ENCODE measurements around the gene TBXT. TPM values are rescaled to one million over a fixed set of nuclear protein-coding genes. Genes with fewer than 3 reads are reported as not detected.

The TBXT gene
- total and polyA plus RNA-seq, 2 of the 13 experiments (the other 11 are each of a cell fraction or from before 2014, with no cell fraction given) = not detected

DNA sequence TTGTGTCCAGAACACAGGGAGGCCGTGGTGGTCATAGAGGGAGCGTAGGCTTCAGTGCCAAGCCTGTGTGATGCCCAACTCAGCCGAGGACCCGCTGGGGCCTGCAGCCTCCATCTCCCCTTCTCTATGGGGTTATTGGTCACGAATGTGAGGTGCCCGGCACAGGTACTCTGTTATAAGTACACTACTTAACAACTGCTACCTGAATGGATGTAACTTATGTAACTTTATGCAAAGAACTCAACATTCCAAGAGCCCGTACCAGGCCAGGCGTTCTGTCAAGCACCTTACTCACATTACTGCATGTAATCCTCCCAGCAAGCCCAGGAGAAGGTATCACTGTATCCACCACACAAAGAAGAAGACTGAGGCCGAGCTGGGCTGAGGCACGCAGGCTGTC lies 24.5 kb upstream of the TBXT start:
- 36% methylated on average over 10 of the region's 10 CpGs for WGBS (ENCODE audit: low lambda C conversion rate)
- ATAC-seq (peak; percentile 30; the same call in 2 of the 3 replicates), FAIRE-seq (no peak), DNase-seq (ENCODE audit: low spot score) (no peak)
- H3K27me3 ChIP-seq (ENCODE audit: control insufficient read depth in 1 of 2, insufficient read depth in 2 of 2, low read length in 2 of 2) = peaks cover 0 to 38% of the 10 kb centered on the region in 2 experiments; a peak in 3 of 5 replicates
- intact Hi-C loops (cut with micrococcal nuclease; ENCODE audit: unreplicated experiment) (no loop called here), in situ Hi-C loops (cut with HindIII; ENCODE audit: extremely low pct_ligation_motif_present, low pct_unique_long_range_greater_than_20kb) (no loop called here)
- no peaks in the 10 kb centered on the region for H4K20me1 ChIP-seq (ENCODE audit: insufficient read depth, low read length)
- H3K4me1 ChIP-seq (ENCODE audit: insufficient read depth, low read length) = no peaks in the 10 kb centered on the region
- ChIA-PET POLR2A (no interaction called here), CTCF (ENCODE audit: low intra/inter-chr PET ratio, low total read pairs) (no interaction called here)
- BruUV-seq (replicated peaks) = no TSS peak
- H3K9me3 ChIP-seq (ENCODE audit: low read length) = no peaks in the 10 kb centered on the region
- H3K4me3 ChIP-seq (replicated peaks in 1 of 3; ENCODE audit: insufficient read depth in 1 of 3, low read depth in 2 of 3, low read length in 3 of 3) = no peak overlapping the region
- no peak overlapping the region for H3K4me2 ChIP-seq (ENCODE audit: low read depth, low read length)
- no peak overlapping the region for H3K27ac ChIP-seq (ENCODE audit: extremely low read length, insufficient read depth, low read length)
- H3K36me3 ChIP-seq (replicated peaks in 1 of 2; ENCODE audit: control insufficient read depth in 1 of 2, insufficient read depth in 2 of 2, low read length in 2 of 2) = no peaks in the 10 kb centered on the region
- no peaks in the 10 kb centered on the region for H3K79me2 ChIP-seq (ENCODE audit: insufficient read depth, low read length)
- H3K9ac ChIP-seq (ENCODE audit: insufficient read depth, low read depth, low read length) = no peak overlapping the region
- no peak overlapping the region for H2AFZ ChIP-seq (ENCODE audit: low read length)
- TF ChIP-seq, protein P1, sequence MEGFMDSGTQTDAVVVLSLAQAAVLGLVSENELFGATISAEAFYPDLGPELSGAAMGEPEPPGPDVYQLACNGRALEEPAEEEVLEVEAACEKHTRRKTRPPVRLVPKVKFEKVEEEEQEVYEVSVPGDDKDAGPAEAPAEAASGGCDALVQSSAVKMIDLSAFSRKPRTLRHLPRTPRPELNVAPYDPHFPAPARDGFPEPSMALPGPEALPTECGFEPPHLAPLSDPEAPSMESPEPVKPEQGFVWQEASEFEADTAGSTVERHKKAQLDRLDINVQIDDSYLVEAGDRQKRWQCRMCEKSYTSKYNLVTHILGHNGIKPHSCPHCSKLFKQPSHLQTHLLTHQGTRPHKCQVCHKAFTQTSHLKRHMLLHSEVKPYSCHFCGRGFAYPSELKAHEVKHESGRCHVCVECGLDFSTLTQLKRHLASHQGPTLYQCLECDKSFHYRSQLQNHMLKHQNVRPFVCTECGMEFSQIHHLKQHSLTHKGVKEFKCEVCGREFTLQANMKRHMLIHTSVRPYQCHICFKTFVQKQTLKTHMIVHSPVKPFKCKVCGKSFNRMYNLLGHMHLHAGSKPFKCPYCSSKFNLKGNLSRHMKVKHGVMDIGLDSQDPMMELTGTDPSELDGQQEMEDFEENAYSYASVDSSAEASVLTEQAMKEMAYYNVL (CRISPR knock-in tag; IDR thresholded peaks at IDR 0.05; ENCODE audit: borderline replicate concordance) = no peak
- no peak for TF ChIP-seq ZNF24 (IDR thresholded peaks at IDR 0.05)
- no peak for TF ChIP-seq ZNF550 (CRISPR knock-in tag; IDR thresholded peaks at IDR 0.05; ENCODE audit: borderline replicate concordance)
- TF ChIP-seq FOSL1 (CRISPR knock-in tag; IDR thresholded peaks at IDR 0.05; ENCODE audit: borderline replicate concordance) = no peak
- no peak for TF ChIP-seq ZNF343 (CRISPR knock-in tag; IDR thresholded peaks at IDR 0.05)
- TF ChIP-seq KMT2B (CRISPR knock-in tag; IDR thresholded peaks at IDR 0.05) = no peak
- TF ChIP-seq MIXL1 (CRISPR knock-in tag; IDR thresholded peaks at IDR 0.05) = no peak
- TF ChIP-seq, protein P2, sequence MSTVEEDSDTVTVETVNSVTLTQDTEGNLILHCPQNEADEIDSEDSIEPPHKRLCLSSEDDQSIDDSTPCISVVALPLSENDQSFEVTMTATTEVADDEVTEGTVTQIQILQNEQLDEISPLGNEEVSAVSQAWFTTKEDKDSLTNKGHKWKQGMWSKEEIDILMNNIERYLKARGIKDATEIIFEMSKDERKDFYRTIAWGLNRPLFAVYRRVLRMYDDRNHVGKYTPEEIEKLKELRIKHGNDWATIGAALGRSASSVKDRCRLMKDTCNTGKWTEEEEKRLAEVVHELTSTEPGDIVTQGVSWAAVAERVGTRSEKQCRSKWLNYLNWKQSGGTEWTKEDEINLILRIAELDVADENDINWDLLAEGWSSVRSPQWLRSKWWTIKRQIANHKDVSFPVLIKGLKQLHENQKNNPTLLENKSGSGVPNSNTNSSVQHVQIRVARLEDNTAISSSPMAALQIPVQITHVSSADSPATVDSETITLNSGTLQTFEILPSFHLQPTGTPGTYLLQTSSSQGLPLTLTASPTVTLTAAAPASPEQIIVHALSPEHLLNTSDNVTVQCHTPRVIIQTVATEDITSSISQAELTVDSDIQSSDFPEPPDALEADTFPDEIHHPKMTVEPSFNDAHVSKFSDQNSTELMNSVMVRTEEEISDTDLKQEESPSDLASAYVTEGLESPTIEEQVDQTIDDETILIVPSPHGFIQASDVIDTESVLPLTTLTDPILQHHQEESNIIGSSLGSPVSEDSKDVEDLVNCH (CRISPR knock-in tag; IDR thresholded peaks at IDR 0.05) = no peak
- no peak for TF ChIP-seq SIN3B (IDR thresholded peaks at IDR 0.05; ENCODE audit: low read length)
- no peak for TF ChIP-seq ZSCAN20 (CRISPR knock-in tag; IDR thresholded peaks at IDR 0.05; ENCODE audit: borderline replicate concordance)
- no peak for TF ChIP-seq HNF4A (CRISPR knock-in tag; IDR thresholded peaks at IDR 0.05)
- no peak for TF ChIP-seq USF2 (IDR thresholded peaks at IDR 0.05; ENCODE audit: low read depth, low read length)
- no peak for TF ChIP-seq USF2 (CRISPR knock-in tag; IDR thresholded peaks at IDR 0.05; ENCODE audit: borderline replicate concordance)
- no peak for TF ChIP-seq ZNF337 (CRISPR knock-in tag; IDR thresholded peaks at IDR 0.05; ENCODE audit: borderline replicate concordance, low read depth)
- TF ChIP-seq ZNF18 (CRISPR knock-in tag; IDR thresholded peaks at IDR 0.05; ENCODE audit: insufficient replicate concordance) = no peak
- TF ChIP-seq REL (CRISPR knock-in tag; conservative IDR thresholded peaks at IDR 0.05) = no peak
